Cardiac fibroblast (primary cell): ENCODE results near the gene CHURC1.

Experiments used
- DNase-seq, 2 donors: peaks; one replicate each; pipeline versions ENCODE4 v3.0.0 to v3.0.0-alpha.2; 2010; ENCODE audit warnings: low read depth in 2 of 2
- H3K4me3 ChIP-seq, 2 donors: replicated peaks in 1 of 2; 1 replicate in 1 of 2; 2 replicates in 1 of 2; pipeline ENCODE4 v1.5.1; 2011; ENCODE audit warnings: low read depth in 2 of 2, low read length in 2 of 2, mild to moderate bottlenecking in 2 of 2, moderate library complexity in 1 of 2
- CTCF ChIP-seq: IDR thresholded peaks from one replicate; pipeline ENCODE4 v1.5.1; 2011; ENCODE audit warnings: low read depth, mild to moderate bottlenecking, low read length, inconsistent platforms

The CHURC1 gene

GRCh38 chr14:64947710-64948611 lies 33.7 kb downstream of the CHURC1 start:
- DNase-seq = no peak
- no peak overlapping the region for H3K4me3 ChIP-seq
- no peak for TF ChIP-seq CTCF

GRCh38 chr14:64948612-64949210 lies 34.5 kb downstream of the CHURC1 start:
- no peak for TF ChIP-seq CTCF
- H3K4me3 ChIP-seq = no peak overlapping the region
- DNase-seq = no peak

- no peak for TF ChIP-seq CTCF
- DNase-seq = no peak
- H3K4me3 ChIP-seq = no peak overlapping the region
Observed at GRCh38 chr14:64950889-64951288, 36.6 kb downstream of the CHURC1 start.

GRCh38 chr14:64951291-64951690 lies 37.0 kb downstream of the CHURC1 start:
- no peak for TF ChIP-seq CTCF
- no peak overlapping the region for H3K4me3 ChIP-seq

GRCh38 chr14:64951724-64952123 lies 37.5 kb downstream of the CHURC1 start:
- no peak overlapping the region for H3K4me3 ChIP-seq
- no peak for TF ChIP-seq CTCF
- DNase-seq = no peak

More at GRCh38 chr14:64951291-64951690, 37.0 kb downstream of the CHURC1 start:
- DNase-seq = no peak

- no peak overlapping the region for H3K4me3 ChIP-seq
- TF ChIP-seq CTCF = no peak
- no peak for DNase-seq
Observed at GRCh38 chr14:64952598-64953309, 38.5 kb downstream of the CHURC1 start.
